ENCODE data around the gene MORN3.
"Not testable (repeated sequence)": the region's sequence is repeated elsewhere in the genome, so short reads cannot be mapped to it uniquely, and the experiment has no call there.

The MORN3 gene

GRCh38 chr12:121689430-121689829 lies 20.0 kb upstream of the MORN3 start:
- no peak for DNase-seq

GRCh38 chr12:121688966-121689365 lies 19.5 kb upstream of the MORN3 start:
- no peak for DNase-seq

- DNase-seq = not testable (repeated sequence)
Measured at GRCh38 chr12:121679661-121680197, 10.3 kb upstream of the MORN3 start.

GRCh38 chr12:121678716-121679300 lies 9.4 kb upstream of the MORN3 start:
- DNase-seq = no peak

- DNase-seq = no peak
Measured at GRCh38 chr12:121678305-121678704, 8.9 kb upstream of the MORN3 start.

- DNase-seq = no peak
Measured at GRCh38 chr12:121676190-121676589, 6.7 kb upstream of the MORN3 start.

GRCh38 chr12:121673013-121673511 lies 3.6 kb upstream of the MORN3 start:
- no peak for DNase-seq

- no peak for DNase-seq
Measured at GRCh38 chr12:121668750-121669520, 519 bp downstream of the MORN3 start.

- not testable (repeated sequence) for DNase-seq
Measured at GRCh38 chr12:121666829-121667228, 2.6 kb downstream of the MORN3 start.

GRCh38 chr12:121663610-121663929 lies 5.9 kb downstream of the MORN3 start:
- DNase-seq = no peak

- not testable (repeated sequence) for DNase-seq
Measured at GRCh38 chr12:121661353-121662105, 7.9 kb downstream of the MORN3 start.

- no peak for DNase-seq
Measured at GRCh38 chr12:121657305-121658008, 12.0 kb downstream of the MORN3 start.

GRCh38 chr12:121656122-121656521 lies 13.3 kb downstream of the MORN3 start:
- no peak for DNase-seq

GRCh38 chr12:121653999-121654398 lies 15.5 kb downstream of the MORN3 start:
- DNase-seq = no peak

- DNase-seq = no peak
Measured at GRCh38 chr12:121652767-121653497, 16.5 kb downstream of the MORN3 start.

- DNase-seq = no peak
Measured at GRCh38 chr12:121651320-121651719, 18.1 kb downstream of the MORN3 start.

GRCh38 chr12:121649819-121650353 lies 19.6 kb downstream of the MORN3 start:
- no peak for DNase-seq

GRCh38 chr12:121649322-121649721 lies 20.1 kb downstream of the MORN3 start:
- DNase-seq = no peak

GRCh38 chr12:121648458-121649028 lies 20.9 kb downstream of the MORN3 start:
- no peak for DNase-seq

GRCh38 chr12:121641343-121641630 lies 28.2 kb downstream of the MORN3 start:
- DNase-seq = no peak

GRCh38 chr12:121638298-121639202 lies 30.9 kb downstream of the MORN3 start:
- DNase-seq = no peak
